Measurements from ENCODE around the gene BCL2L11. TPM values are rescaled to one million over a fixed set of nuclear protein-coding genes. Genes with fewer than 3 reads are reported as not detected.

BCL2L11 gene
- polyA plus RNA-seq, 4 donors: 8.5 to 33.4 (median 10.5) TPM

GRCh38 chr2:111133603-111134002 is 12.9 kb downstream of the BCL2L11 start:
- no peaks in the 10 kb centered on the region for H3K9me3 ChIP-seq (ENCODE audit: control insufficient read depth in 2 of 2, insufficient read depth in 1 of 2, low read depth in 1 of 2, low read length in 1 of 2)
- WGBS, 3 donors: 74 to 90% (median 75%) methylated on average over 2 of the region's 2 CpGs
- peaks cover 0 to 30% (median 11%) of the 10 kb centered on the region in 3 donors for H3K36me3 ChIP-seq (ENCODE audit: control insufficient read depth in 3 of 3, insufficient read depth in 2 of 3, low read depth in 1 of 3, low read length in 3 of 3)
- H3K4me1 ChIP-seq (ENCODE audit: control insufficient read depth in 3 of 3, insufficient read depth in 2 of 3, low read depth in 1 of 3, low read length in 2 of 3): no peaks in the 10 kb centered on the region
- no peak overlapping the region for H3K27ac ChIP-seq (ENCODE audit: low read depth in 1 of 3, low read length in 2 of 3)
- no peak for DNase-seq
- H3K27me3 ChIP-seq (ENCODE audit: control insufficient read depth in 3 of 3, insufficient read depth in 3 of 3, low read length in 3 of 3): no peaks in the 10 kb centered on the region
- no peak overlapping the region for H3K4me3 ChIP-seq (ENCODE audit: low read depth in 1 of 3, low read length in 3 of 3)
- FAIRE-seq: no peak

GRCh38 chr2:111134055-111134454 is 13.3 kb downstream of the BCL2L11 start:
- WGBS, 3 donors: 88 to 97% (median 93%) methylated on average over 2 of the region's 2 CpGs

GRCh38 chr2:111135237-111135909 is 14.7 kb downstream of the BCL2L11 start:
- Histone ChIP-seq H3K4me3 (ENCODE audit: low read depth in 1 of 3, low read length in 3 of 3) (no peak overlapping the region), H3K36me3 (ENCODE audit: control insufficient read depth in 3 of 3, insufficient read depth in 2 of 3, low read depth in 1 of 3, low read length in 3 of 3) (peaks cover 0 to 32% (median 13%) of the 10 kb centered on the region in 3 donors), H3K27ac (ENCODE audit: low read depth in 1 of 3, low read length in 2 of 3) (no peak overlapping the region), H3K9me3 (ENCODE audit: control insufficient read depth in 2 of 2, insufficient read depth in 1 of 2, low read depth in 1 of 2, low read length in 1 of 2) (no peaks in the 10 kb centered on the region), H3K27me3 (ENCODE audit: control insufficient read depth in 3 of 3, insufficient read depth in 3 of 3, low read length in 3 of 3) (no peaks in the 10 kb centered on the region), H3K4me1 (ENCODE audit: control insufficient read depth in 3 of 3, insufficient read depth in 2 of 3, low read depth in 1 of 3, low read length in 2 of 3) (no peaks in the 10 kb centered on the region)
- WGBS, 3 donors: 93 to 96% (median 93%) methylated on average over 3 of the region's 3 CpGs
- no peak for DNase-seq
- no peak for FAIRE-seq

More at GRCh38 chr2:111134055-111134454, 13.3 kb downstream of the BCL2L11 start:
- Histone ChIP-seq H3K27me3 (ENCODE audit: control insufficient read depth in 3 of 3, insufficient read depth in 3 of 3, low read length in 3 of 3) (no peaks in the 10 kb centered on the region), H3K4me3 (ENCODE audit: low read depth in 1 of 3, low read length in 3 of 3) (no peak overlapping the region), H3K4me1 (ENCODE audit: control insufficient read depth in 3 of 3, insufficient read depth in 2 of 3, low read depth in 1 of 3, low read length in 2 of 3) (no peaks in the 10 kb centered on the region), H3K36me3 (ENCODE audit: control insufficient read depth in 3 of 3, insufficient read depth in 2 of 3, low read depth in 1 of 3, low read length in 3 of 3) (peaks cover 0 to 30% (median 10%) of the 10 kb centered on the region in 3 donors), H3K27ac (ENCODE audit: low read depth in 1 of 3, low read length in 2 of 3) (no peak overlapping the region), H3K9me3 (ENCODE audit: control insufficient read depth in 2 of 2, insufficient read depth in 1 of 2, low read depth in 1 of 2, low read length in 1 of 2) (no peaks in the 10 kb centered on the region)
- peak; percentile 59 for FAIRE-seq
- DNase-seq: no peak

- H3K4me3 ChIP-seq (ENCODE audit: low read depth in 1 of 3, low read length in 3 of 3): no peak overlapping the region
- peaks cover 0 to 34% (median 13%) of the 10 kb centered on the region in 3 donors for H3K36me3 ChIP-seq (ENCODE audit: control insufficient read depth in 3 of 3, insufficient read depth in 2 of 3, low read depth in 1 of 3, low read length in 3 of 3)
- FAIRE-seq (no peak), DNase-seq (no peak)
- peaks cover 0 to 2% of the 10 kb centered on the region in 2 donors for H3K9me3 ChIP-seq (ENCODE audit: control insufficient read depth in 2 of 2, insufficient read depth in 1 of 2, low read depth in 1 of 2, low read length in 1 of 2)
- 72 to 78% (median 78%) methylated on average over 9 of the region's 9 CpGs for WGBS, 3 donors
- H3K4me1 ChIP-seq (ENCODE audit: control insufficient read depth in 3 of 3, insufficient read depth in 2 of 3, low read depth in 1 of 3, low read length in 2 of 3): no peaks in the 10 kb centered on the region
- H3K27me3 ChIP-seq (ENCODE audit: control insufficient read depth in 3 of 3, insufficient read depth in 3 of 3, low read length in 3 of 3): no peaks in the 10 kb centered on the region
- no peak overlapping the region for H3K27ac ChIP-seq (ENCODE audit: low read depth in 1 of 3, low read length in 2 of 3)
These were observed 15.2 kb downstream of the BCL2L11 start for GRCh38 chr2:111135910-111136297.

- FAIRE-seq (no peak), DNase-seq (no peak)
- Histone ChIP-seq H3K27me3 (ENCODE audit: control insufficient read depth in 3 of 3, insufficient read depth in 3 of 3, low read length in 3 of 3) (no peaks in the 10 kb centered on the region), H3K9me3 (ENCODE audit: control insufficient read depth in 2 of 2, insufficient read depth in 1 of 2, low read depth in 1 of 2, low read length in 1 of 2) (peaks cover 0 to 3% of the 10 kb centered on the region in 2 donors), H3K36me3 (ENCODE audit: control insufficient read depth in 3 of 3, insufficient read depth in 2 of 3, low read depth in 1 of 3, low read length in 3 of 3) (peaks cover 0 to 43% (median 10%) of the 10 kb centered on the region in 3 donors), H3K27ac (ENCODE audit: low read depth in 1 of 3, low read length in 2 of 3) (no peak overlapping the region), H3K4me3 (ENCODE audit: low read depth in 1 of 3, low read length in 3 of 3) (no peak overlapping the region), H3K4me1 (ENCODE audit: control insufficient read depth in 3 of 3, insufficient read depth in 2 of 3, low read depth in 1 of 3, low read length in 2 of 3) (no peaks in the 10 kb centered on the region)
- 83 to 93% (median 88%) methylated on average over 5 of the region's 5 CpGs for WGBS, 3 donors
These were observed 18.1 kb downstream of the BCL2L11 start for GRCh38 chr2:111138839-111139238.

- peaks cover 0 to 45% (median 13%) of the 10 kb centered on the region in 3 donors for H3K36me3 ChIP-seq (ENCODE audit: control insufficient read depth in 3 of 3, insufficient read depth in 2 of 3, low read depth in 1 of 3, low read length in 3 of 3)
- H3K27me3 ChIP-seq (ENCODE audit: control insufficient read depth in 3 of 3, insufficient read depth in 3 of 3, low read length in 3 of 3): no peaks in the 10 kb centered on the region
- no peak for FAIRE-seq
- no peak for DNase-seq
- no peak overlapping the region for H3K4me3 ChIP-seq (ENCODE audit: low read depth in 1 of 3, low read length in 3 of 3)
- no peak overlapping the region for H3K27ac ChIP-seq (ENCODE audit: low read depth in 1 of 3, low read length in 2 of 3)
- 39 to 69% (median 48%) methylated on average over 12 of the region's 12 CpGs for WGBS, 3 donors
- H3K4me1 ChIP-seq (ENCODE audit: control insufficient read depth in 3 of 3, insufficient read depth in 2 of 3, low read depth in 1 of 3, low read length in 2 of 3): no peaks in the 10 kb centered on the region
- H3K9me3 ChIP-seq (ENCODE audit: control insufficient read depth in 2 of 2, insufficient read depth in 1 of 2, low read depth in 1 of 2, low read length in 1 of 2): peaks cover 0 to 3% of the 10 kb centered on the region in 2 donors
These were observed 19.1 kb downstream of the BCL2L11 start for GRCh38 chr2:111139637-111140317.

GRCh38 chr2:111140815-111141214 is 20.1 kb downstream of the BCL2L11 start:
- H3K4me3 ChIP-seq (ENCODE audit: low read depth in 1 of 3, low read length in 3 of 3): no peak overlapping the region
- H3K9me3 ChIP-seq (ENCODE audit: control insufficient read depth in 2 of 2, insufficient read depth in 1 of 2, low read depth in 1 of 2, low read length in 1 of 2): peaks cover 0 to 3% of the 10 kb centered on the region in 2 donors
- H3K4me1 ChIP-seq (ENCODE audit: control insufficient read depth in 3 of 3, insufficient read depth in 2 of 3, low read depth in 1 of 3, low read length in 2 of 3): no peaks in the 10 kb centered on the region
- FAIRE-seq: no peak
- H3K36me3 ChIP-seq (ENCODE audit: control insufficient read depth in 3 of 3, insufficient read depth in 2 of 3, low read depth in 1 of 3, low read length in 3 of 3): peaks cover 0 to 39% (median 13%) of the 10 kb centered on the region in 3 donors
- DNase-seq: no peak
- no peaks in the 10 kb centered on the region for H3K27me3 ChIP-seq (ENCODE audit: control insufficient read depth in 3 of 3, insufficient read depth in 3 of 3, low read length in 3 of 3)
- 95 to 98% (median 96%) methylated on average over 4 of the region's 4 CpGs for WGBS, 3 donors
- no peak overlapping the region for H3K27ac ChIP-seq (ENCODE audit: low read depth in 1 of 3, low read length in 2 of 3)

GRCh38 chr2:111142101-111142500 is 21.4 kb downstream of the BCL2L11 start:
- H3K27ac ChIP-seq (ENCODE audit: low read depth in 1 of 3, low read length in 2 of 3): no peak overlapping the region
- no peaks in the 10 kb centered on the region for H3K27me3 ChIP-seq (ENCODE audit: control insufficient read depth in 3 of 3, insufficient read depth in 3 of 3, low read length in 3 of 3)
- no peak for DNase-seq
- H3K4me3 ChIP-seq (ENCODE audit: low read depth in 1 of 3, low read length in 3 of 3): no peak overlapping the region
- 94 to 97% (median 94%) methylated on average over 1 of the region's 1 CpG for WGBS, 3 donors
- no peak for FAIRE-seq
- H3K36me3 ChIP-seq (ENCODE audit: control insufficient read depth in 3 of 3, insufficient read depth in 2 of 3, low read depth in 1 of 3, low read length in 3 of 3): peaks cover 0 to 33% (median 14%) of the 10 kb centered on the region in 3 donors
- H3K4me1 ChIP-seq (ENCODE audit: control insufficient read depth in 3 of 3, insufficient read depth in 2 of 3, low read depth in 1 of 3, low read length in 2 of 3): no peaks in the 10 kb centered on the region
- H3K9me3 ChIP-seq (ENCODE audit: control insufficient read depth in 2 of 2, insufficient read depth in 1 of 2, low read depth in 1 of 2, low read length in 1 of 2): peaks cover 0 to 3% of the 10 kb centered on the region in 2 donors

All from small intestine (tissue), 7 donors.